Measurements from ENCODE around the gene OPCML.

GRCh38 chr11:132535830-132536229 lies 996.5 kb downstream of the OPCML start:
- TF ChIP-seq ESRRG (CRISPR knock-in tag; IDR thresholded peaks at IDR 0.05) = no peak
- no peak for TF ChIP-seq CSDC2 (CRISPR knock-in tag; IDR thresholded peaks at IDR 0.05)
- no peak for TF ChIP-seq ZNF70 (CRISPR knock-in tag; IDR thresholded peaks at IDR 0.05)
- no peak for TF ChIP-seq CREB5 (CRISPR knock-in tag; IDR thresholded peaks at IDR 0.05; ENCODE audit: low read depth)
- no peak for TF ChIP-seq ZFP3 (CRISPR knock-in tag; IDR thresholded peaks at IDR 0.05)
- no peak for TF ChIP-seq SNAI2 (CRISPR knock-in tag; IDR thresholded peaks at IDR 0.05)

Data from SK-N-SH treated with all-trans-retinoic acid at 6 μM for 48 hours (cell line).